ENCODE measurements around the gene PANK3. TPM values are rescaled to one million over a fixed set of nuclear protein-coding genes. Genes with fewer than 3 reads are reported as not detected.
"Not testable (repeated sequence)": the region's sequence is repeated elsewhere in the genome, so short reads cannot be mapped to it uniquely, and the experiment has no call there.

PANK3 gene
- total RNA-seq, 1 donor from 2014 or later, result 71.4 TPM

- Histone ChIP-seq H3K27me3 (ENCODE audit: control insufficient read depth, insufficient read depth, low read length) (no peaks in the 10 kb centered on the region), H3K4me3 (ENCODE audit: low read depth, low read length) (no peak overlapping the region), H3K36me3 (ENCODE audit: control insufficient read depth, insufficient read depth, low read length) (no peaks in the 10 kb centered on the region)
- no peak for TF ChIP-seq CTCF (IDR thresholded peaks at IDR 0.05; ENCODE audit: insufficient read depth, low read length, poor library complexity, severe bottlenecking)
- DNase-seq (ENCODE audit: low read depth), result no peak
Measured at GRCh38 chr5:168583742-168584482, 4.7 kb upstream of the PANK3 start.

DNA sequence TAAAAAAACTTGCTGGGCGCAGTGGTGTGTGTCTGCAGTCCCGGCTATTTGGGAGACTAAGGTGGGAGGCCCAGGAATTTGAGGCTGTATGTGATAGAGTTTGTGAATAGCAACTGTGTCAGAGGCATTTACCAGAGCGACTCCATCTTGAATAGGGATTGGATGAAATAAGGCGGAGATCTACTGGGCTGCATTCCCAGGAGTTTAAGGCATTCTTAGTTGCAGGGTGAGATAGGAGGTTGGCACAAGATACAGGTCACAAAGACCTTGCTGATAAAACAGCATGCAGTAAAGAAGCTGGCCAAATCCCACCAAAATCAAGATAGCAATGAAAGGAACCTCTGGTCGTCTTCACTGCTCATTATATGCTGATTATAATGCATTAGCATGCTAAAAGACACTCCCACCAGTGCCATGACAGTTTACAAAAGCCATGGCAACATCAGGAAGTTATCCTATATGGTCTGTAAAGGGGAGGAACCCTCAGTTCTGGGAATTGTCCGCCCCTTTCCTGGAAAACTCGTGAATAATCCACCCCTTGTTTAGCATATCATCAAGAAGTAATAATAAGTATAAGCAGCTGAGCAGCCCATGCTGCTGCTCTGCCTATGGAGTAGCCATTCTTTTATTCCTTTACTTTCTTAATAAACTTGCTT is 1.8 kb upstream of the PANK3 start:
- DNase-seq (ENCODE audit: low read depth); H3K36me3 ChIP-seq (ENCODE audit: control insufficient read depth, insufficient read depth, low read length); H3K4me3 ChIP-seq (ENCODE audit: low read depth, low read length); H3K27me3 ChIP-seq (ENCODE audit: control insufficient read depth, insufficient read depth, low read length): not testable (repeated sequence)

- DNase-seq (ENCODE audit: low read depth), result no peak
- Histone ChIP-seq H3K27me3 (ENCODE audit: control insufficient read depth, insufficient read depth, low read length) (no peaks in the 10 kb centered on the region), H3K4me3 (ENCODE audit: low read depth, low read length) (peak overlapping the region; percentile 36), H3K36me3 (ENCODE audit: control insufficient read depth, insufficient read depth, low read length) (no peaks in the 10 kb centered on the region)
- no peak for TF ChIP-seq CTCF (IDR thresholded peaks at IDR 0.05; ENCODE audit: insufficient read depth, low read length, poor library complexity, severe bottlenecking)
Measured at GRCh38 chr5:168580227-168580508, 1.0 kb upstream of the PANK3 start.

DNA sequence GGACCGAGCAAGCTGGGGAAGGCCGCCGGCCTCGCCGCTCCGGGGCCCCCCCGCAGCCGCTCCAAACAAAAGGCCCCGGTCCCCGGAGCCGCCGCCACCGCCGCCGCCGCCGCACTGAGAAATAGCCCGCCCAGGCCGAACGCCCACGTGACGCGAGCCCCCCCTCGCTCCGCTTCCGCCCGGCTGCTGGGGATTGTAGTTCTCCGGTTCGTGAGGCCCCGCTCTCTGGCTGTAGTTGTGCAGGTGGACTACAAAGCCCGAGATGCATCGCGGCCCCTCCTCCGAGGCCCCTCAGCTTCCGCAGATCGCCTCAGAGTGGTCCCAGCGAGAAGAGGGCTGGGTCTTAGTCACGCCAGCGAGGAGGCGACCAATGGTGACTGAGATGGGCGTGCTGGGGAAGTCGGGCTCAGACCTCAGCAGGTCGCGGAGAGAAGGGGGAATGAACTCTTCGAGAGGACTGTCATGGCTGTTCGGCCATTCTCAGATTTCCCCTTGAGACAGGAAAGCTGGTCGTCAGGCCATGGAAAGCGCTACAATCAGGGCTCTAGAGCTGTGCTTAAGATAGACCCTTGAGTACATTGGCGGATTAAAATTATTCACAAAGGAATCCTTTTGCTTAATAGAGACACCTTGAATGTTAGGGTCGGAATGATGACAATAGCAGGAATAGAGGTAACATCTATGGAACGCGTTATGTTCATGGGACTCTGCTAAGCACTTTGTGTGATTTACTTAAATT is 489 bp upstream of the PANK3 start:
- DNase-seq (ENCODE audit: low read depth), result peak; percentile 98
- Histone ChIP-seq H3K4me3 (ENCODE audit: low read depth, low read length) (peak overlapping the region; percentile 95), H3K27me3 (ENCODE audit: control insufficient read depth, insufficient read depth, low read length) (no peaks in the 10 kb centered on the region), H3K36me3 (ENCODE audit: control insufficient read depth, insufficient read depth, low read length) (no peaks in the 10 kb centered on the region)
- no peak for TF ChIP-seq CTCF (IDR thresholded peaks at IDR 0.05; ENCODE audit: insufficient read depth, low read length, poor library complexity, severe bottlenecking)

GRCh38 chr5:168578006-168578405 is 1.2 kb downstream of the PANK3 start:
- H3K36me3 ChIP-seq (ENCODE audit: control insufficient read depth, insufficient read depth, low read length), result no peaks in the 10 kb centered on the region
- no peak for TF ChIP-seq CTCF (IDR thresholded peaks at IDR 0.05; ENCODE audit: insufficient read depth, low read length, poor library complexity, severe bottlenecking)
- DNase-seq (ENCODE audit: low read depth), result no peak
- H3K27me3 ChIP-seq (ENCODE audit: control insufficient read depth, insufficient read depth, low read length), result no peaks in the 10 kb centered on the region
- peak overlapping the region; percentile 95 for H3K4me3 ChIP-seq (ENCODE audit: low read depth, low read length)

Data from kidney epithelial cell (primary cell).